GM23248 (cell line): ENCODE measurements around the gene PIEZO1. TPM values are rescaled to one million over a fixed set of nuclear protein-coding genes. Genes with fewer than 3 reads are reported as not detected.

ENCODE experiments used
- DNase-seq: peaks from one replicate; pipeline ENCODE4 v3.0.0-alpha.2; 2015
- H2AFZ ChIP-seq: fragments of 200-600 bp; sonication (generic); 2 replicates; pipeline ENCODE4 v1.6.1; 2016; ENCODE audit warnings: antibody characterized with exemption
- H3F3A ChIP-seq: fragments of 200-600 bp; sonication (generic); 2 replicates; pipeline ENCODE4 v1.6.1; 2016; ENCODE audit warnings: mild to moderate bottlenecking, antibody characterized with exemption, mixed run types; ENCODE audit not compliant: insufficient read depth
- H3K27ac ChIP-seq: fragments of 200-600 bp; sonication (generic); 2 replicates; pipeline ENCODE4 v1.5.1; 2016; ENCODE audit warnings: mild to moderate bottlenecking
- H3K27me3 ChIP-seq: fragments of 200-600 bp; sonication (generic); replicated peaks from 2 replicates; pipeline ENCODE4 v1.6.1; 2016; ENCODE audit warnings: mild to moderate bottlenecking; ENCODE audit not compliant: insufficient read depth
- H3K36me3 ChIP-seq: fragments of 200-600 bp; sonication (generic); 2 replicates; pipeline ENCODE4 v1.6.1; 2016; ENCODE audit warnings: low read depth, mild to moderate bottlenecking
- H3K4me1 ChIP-seq: fragments of 200-600 bp; sonication (generic); 2 replicates; pipeline ENCODE4 v1.6.1; 2016; ENCODE audit warnings: mild to moderate bottlenecking; ENCODE audit not compliant: insufficient read depth
- H3K4me2 ChIP-seq: fragments of 200-600 bp; sonication (generic); one replicate; pipeline ENCODE4 v1.6.1; 2016; ENCODE audit warnings: mild to moderate bottlenecking; ENCODE audit not compliant: unreplicated experiment
- H3K4me3 ChIP-seq: fragments of 200-600 bp; sonication (generic); 2 replicates; pipeline ENCODE4 v1.5.1; 2016; ENCODE audit warnings: mild to moderate bottlenecking
- H3K79me2 ChIP-seq: fragments of 200-600 bp; sonication (generic); 2 replicates; pipeline ENCODE4 v1.6.1; 2016; ENCODE audit warnings: mild to moderate bottlenecking; ENCODE audit not compliant: insufficient read depth
- H3K9ac ChIP-seq: fragments of 200-600 bp; sonication (generic); 2 replicates; pipeline ENCODE4 v1.6.1; 2016; ENCODE audit warnings: mild to moderate bottlenecking
- H3K9me2 ChIP-seq: fragments of 200-600 bp; sonication (generic); 2 replicates; pipeline ENCODE4 v1.6.1; 2016; ENCODE audit warnings: mixed run types, mild to moderate bottlenecking, moderate library complexity; ENCODE audit not compliant: insufficient read depth
- H3K9me3 ChIP-seq: fragments of 200-600 bp; sonication (generic); one replicate; pipeline ENCODE4 v1.6.1; 2017; ENCODE audit warnings: low read depth
- H4K20me1 ChIP-seq: fragments of 200-600 bp; sonication (generic); 2 replicates; pipeline ENCODE4 v1.6.0; 2016; ENCODE audit not compliant: insufficient read depth
- EZH2 ChIP-seq: fragments of 200-600 bp; sonication (generic); IDR thresholded peaks from 2 replicates; pipeline ENCODE4 v1.6.1; 2018; ENCODE audit warnings: antibody characterized with exemption, mild to moderate bottlenecking; ENCODE audit not compliant: insufficient read depth, poor library complexity, severe bottlenecking
- EZH2phosphoT487 ChIP-seq: fragments of 200-600 bp; sonication (generic); IDR thresholded peaks from 2 replicates; pipeline ENCODE4 v1.6.1; 2018; ENCODE audit warnings: antibody characterized with exemption, moderate library complexity, mild to moderate bottlenecking, low read depth; ENCODE audit not compliant: insufficient read depth
- WGBS, 2 experiments: methylation state at CpG; one replicate each; pipeline ENCODE4 v1.1.6; 2015 to 2017; ENCODE audit warnings: low lambda C conversion rate in 2 of 2, low coverage in 1 of 2; ENCODE audit errors: missing lambda C conversion rate in 2 of 2; 5-methylcytosine and 5-hydroxymethylcytosine counted together
- in situ Hi-C: fragments of 300-500 bp; cut with MboI; formaldehyde crosslinking; loops from 2 replicates; pipeline ENCODE4 v1.15.0; 2020
- polyA plus RNA-seq: library from polyadenylated mRNA; unstranded; fragments of >200 nt; fragmentation: Nextera tagmentation; extraction: Ambion mirVana; gene quantifications from 2 replicates; pipeline ENCODE4 v1.2.1, GENCODE V29; 2016
- total RNA-seq: library from RNA; depleted of rRNA; stranded (reverse); fragments of >200 nt; shearing (Covaris generic); gene quantifications from 2 replicates; pipeline ENCODE4 v1.2.3, GENCODE V29; 2014

Gene PIEZO1
- total and polyA plus RNA-seq, 2 experiments from 2014 or later: 95.3 to 223 TPM

DNA sequence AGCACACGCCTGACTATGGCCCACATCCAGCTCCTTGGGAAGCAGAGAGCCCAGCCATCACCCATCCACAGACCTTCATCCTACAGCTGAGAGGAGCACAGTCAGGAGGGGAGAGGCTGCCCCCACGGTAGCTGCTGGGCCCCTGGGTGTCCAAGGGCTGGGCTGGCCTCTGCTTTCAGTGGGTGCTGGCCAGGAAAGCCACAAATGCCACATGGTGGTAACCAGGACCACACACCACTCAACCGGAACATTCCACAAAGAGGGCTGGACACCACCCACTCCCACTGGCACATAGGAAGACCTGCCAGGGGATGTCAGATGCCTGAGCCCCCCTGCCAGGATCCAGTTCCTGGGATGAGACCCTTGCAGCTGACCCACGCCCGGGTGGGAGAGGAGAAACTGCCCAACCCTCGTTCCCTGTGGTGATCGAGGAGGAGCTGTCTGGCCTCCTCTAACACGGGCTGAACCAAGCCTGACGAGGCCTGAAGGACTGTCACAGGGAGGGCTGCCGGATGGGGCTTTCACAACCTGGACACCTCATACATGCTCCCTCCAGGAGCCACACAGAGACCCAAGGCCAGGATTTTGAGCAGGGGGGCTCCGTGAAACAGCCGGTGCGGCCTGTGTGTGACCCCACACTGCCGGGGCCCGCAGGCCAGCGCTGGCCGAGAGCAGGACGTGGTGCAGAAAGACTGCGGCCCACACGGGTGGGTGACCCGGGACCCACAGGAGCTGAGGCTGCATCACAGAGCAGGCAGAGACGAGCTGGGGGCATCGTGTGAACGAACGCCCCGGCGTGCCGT is 30.7 kb downstream of the PIEZO1 start:
- H3F3A ChIP-seq: no peaks in the 10 kb centered on the region
- DNase-seq: no peak
- H2AFZ ChIP-seq: no peak overlapping the region
- H4K20me1 ChIP-seq: peaks cover 10% of the 10 kb centered on the region; the same call in 1 of the 2 replicates
- H3K79me2 ChIP-seq: peaks cover 97% of the 10 kb centered on the region
- H3K27me3 ChIP-seq: no peaks in the 10 kb centered on the region
- TF ChIP-seq EZH2phosphoT487 (no peak), EZH2 (no peak)
- WGBS, 2 experiments: 89 to 91% methylated on average over 27 to 28 of the region's 28 CpGs
- no peaks in the 10 kb centered on the region for H3K9me2 ChIP-seq
- no peaks in the 10 kb centered on the region for H3K36me3 ChIP-seq
- peaks cover 25% of the 10 kb centered on the region for H3K4me1 ChIP-seq
- no peak overlapping the region for H3K4me3 ChIP-seq
- in situ Hi-C loops: no loop called here
- no peak overlapping the region for H3K4me2 ChIP-seq
- H3K9me3 ChIP-seq: no peaks in the 10 kb centered on the region
- peak overlapping the region; percentile 47 for H3K27ac ChIP-seq
- peak overlapping the region; percentile 28; the same call in 1 of the 2 replicates for H3K9ac ChIP-seq

DNA sequence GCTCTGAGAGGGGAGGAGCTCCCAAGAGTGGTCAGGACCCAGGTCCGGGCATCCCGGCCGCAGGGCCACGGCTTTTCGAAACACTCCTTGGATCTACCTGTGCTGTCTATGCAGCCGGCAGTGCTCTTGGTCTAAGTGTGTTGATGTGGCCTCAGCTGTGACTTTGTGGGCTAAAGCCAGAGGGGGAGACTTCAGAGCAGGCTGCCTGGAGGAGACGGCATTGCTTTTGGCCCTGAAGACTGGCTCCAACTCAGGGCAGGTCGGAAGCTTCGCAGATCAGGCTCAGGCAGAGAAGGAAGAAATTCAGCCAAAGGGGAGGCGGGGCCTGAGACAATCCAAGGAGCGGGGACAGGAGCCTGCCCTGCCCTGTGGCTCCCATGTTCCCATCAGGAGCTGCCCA is 31.4 kb downstream of the PIEZO1 start:
- no peak for TF ChIP-seq EZH2phosphoT487
- TF ChIP-seq EZH2: no peak
- Histone ChIP-seq H3K4me2 (no peak overlapping the region), H3K27ac (no peak overlapping the region), H3K9me2 (no peaks in the 10 kb centered on the region), H2AFZ (no peak overlapping the region), H4K20me1 (peaks cover 3% of the 10 kb centered on the region; the same call in 1 of the 2 replicates), H3K79me2 (peaks cover 97% of the 10 kb centered on the region), H3F3A (no peaks in the 10 kb centered on the region), H3K9ac (peak overlapping the region; percentile 28; the same call in 1 of the 2 replicates), H3K36me3 (no peaks in the 10 kb centered on the region), H3K4me3 (no peak overlapping the region), H3K9me3 (no peaks in the 10 kb centered on the region), H3K27me3 (no peaks in the 10 kb centered on the region), H3K4me1 (peaks cover 25% of the 10 kb centered on the region)
- in situ Hi-C loops: no loop called here
- no peak for DNase-seq
- WGBS, 2 experiments: 85 to 92% methylated on average over 11 of the region's 11 CpGs

DNA sequence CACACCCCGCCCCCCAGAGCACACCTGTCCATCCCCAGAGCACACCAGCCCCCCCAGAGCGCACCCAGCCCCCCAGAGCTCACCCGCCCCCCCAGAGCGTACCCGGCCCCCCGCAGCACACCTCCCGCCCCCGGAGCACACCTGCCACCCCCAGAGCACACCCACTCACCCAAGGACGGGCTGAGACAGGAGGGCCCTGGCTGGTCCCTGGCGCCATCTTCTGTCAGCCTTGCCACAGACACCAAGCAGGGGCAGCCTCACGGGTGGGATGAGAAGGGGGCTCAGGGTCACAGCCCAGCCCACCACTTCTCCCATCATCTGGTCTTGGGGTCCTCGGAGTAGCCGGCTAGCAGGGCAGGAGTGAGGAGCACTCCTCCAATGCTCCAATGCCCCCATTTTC is 31.8 kb downstream of the PIEZO1 start:
- DNase-seq: no peak
- Histone ChIP-seq H3K36me3 (no peaks in the 10 kb centered on the region), H3K9me2 (no peaks in the 10 kb centered on the region), H3K4me2 (no peak overlapping the region), H2AFZ (no peak overlapping the region), H3K27me3 (no peaks in the 10 kb centered on the region), H3F3A (no peaks in the 10 kb centered on the region), H3K27ac (no peak overlapping the region), H3K4me1 (peaks cover 25% of the 10 kb centered on the region), H3K79me2 (peaks cover 97% of the 10 kb centered on the region), H3K9ac (no peak overlapping the region), H3K9me3 (no peaks in the 10 kb centered on the region), H3K4me3 (no peak overlapping the region), H4K20me1 (no peaks in the 10 kb centered on the region; the same call in 1 of the 2 replicates)
- 84 to 90% methylated on average over 5 to 13 of the region's 13 CpGs for WGBS, 2 experiments
- in situ Hi-C loops: no loop called here
- no peak for TF ChIP-seq EZH2phosphoT487

DNA sequence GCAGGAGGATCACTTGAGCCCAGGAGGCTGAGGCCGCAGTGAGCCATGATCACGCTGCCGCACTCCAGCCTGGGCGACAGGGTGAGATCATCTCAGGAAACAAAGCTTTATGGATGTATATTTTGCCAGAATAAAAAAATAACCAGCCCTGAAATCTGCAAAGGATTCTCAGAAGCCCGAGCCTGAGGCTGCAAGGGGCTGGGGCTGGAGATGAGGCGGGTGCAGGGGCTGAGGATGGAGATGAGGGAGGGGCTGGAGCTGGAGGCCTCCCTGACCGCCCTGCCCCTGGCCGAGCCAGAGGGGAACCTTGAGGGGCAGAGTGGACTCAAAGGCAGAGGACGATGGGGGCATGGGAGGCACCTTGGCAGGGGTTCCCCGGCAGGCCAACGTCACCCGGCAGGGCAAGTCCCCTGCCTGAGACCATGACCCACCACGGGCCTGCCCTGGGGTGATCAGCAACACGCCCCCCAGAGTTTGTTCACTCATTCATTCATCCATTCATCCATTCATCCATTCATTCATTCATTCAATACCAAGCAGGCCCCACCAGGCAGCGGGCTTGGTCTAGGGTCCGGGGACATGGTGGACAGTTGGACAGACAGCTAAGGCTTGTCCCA is 32.5 kb downstream of the PIEZO1 start:
- H3K36me3 ChIP-seq: no peaks in the 10 kb centered on the region
- H3K9ac ChIP-seq: no peak overlapping the region
- no peaks in the 10 kb centered on the region; the same call in 1 of the 2 replicates for H4K20me1 ChIP-seq
- TF ChIP-seq EZH2: no peak
- no peak for TF ChIP-seq EZH2phosphoT487
- H3K4me3 ChIP-seq: no peak overlapping the region
- H3F3A ChIP-seq: no peaks in the 10 kb centered on the region
- no peak overlapping the region for H3K27ac ChIP-seq
- H2AFZ ChIP-seq: no peak overlapping the region
- no peaks in the 10 kb centered on the region for H3K9me2 ChIP-seq
- in situ Hi-C loops: no loop called here
- no peak overlapping the region for H3K4me2 ChIP-seq
- no peaks in the 10 kb centered on the region for H3K27me3 ChIP-seq
- H3K4me1 ChIP-seq: peaks cover 25% of the 10 kb centered on the region
- DNase-seq: no peak
- no peaks in the 10 kb centered on the region for H3K9me3 ChIP-seq
- H3K79me2 ChIP-seq: peaks cover 97% of the 10 kb centered on the region
- 91 to 95% methylated on average over 13 to 16 of the region's 16 CpGs for WGBS, 2 experiments
